ENCODE results near the gene KIF25. TPM values are rescaled to one million over a fixed set of nuclear protein-coding genes. Genes with fewer than 3 reads are reported as not detected.

KIF25 gene
- total and polyA plus RNA-seq, 4 donors, result 0.05 TPM; not detected in 3

GRCh38 chr6:167952512-167952859, 45.0 kb upstream of the KIF25 start:
- no peak overlapping the region for H3K27ac ChIP-seq (ENCODE audit: low read depth in 1 of 2, low read length in 2 of 2)
- H3K36me3 ChIP-seq (ENCODE audit: control insufficient read depth in 4 of 4, insufficient read depth in 3 of 4, low read depth in 1 of 4, low read length in 3 of 4), result peaks cover 8 to 58% (median 43%) of the 10 kb centered on the region in 4 donors
- no peak for DNase-seq (ENCODE audit: low spot score)
- H3K9me3 ChIP-seq (ENCODE audit: control insufficient read depth in 4 of 4, low read length in 3 of 4), result no peaks in the 10 kb centered on the region
- no peak overlapping the region for H3K4me3 ChIP-seq (ENCODE audit: low read depth in 1 of 3, low read length in 3 of 3)
- WGBS, result 75% methylated on average over 1 of the region's 1 CpG
- no peaks in the 10 kb centered on the region for H3K27me3 ChIP-seq (ENCODE audit: control insufficient read depth in 4 of 4, insufficient read depth in 4 of 4, low read length in 3 of 4)
- peaks cover 0 to 6% (median under 1%) of the 10 kb centered on the region in 4 donors for H3K4me1 ChIP-seq (ENCODE audit: control insufficient read depth in 4 of 4, insufficient read depth in 4 of 4, low read length in 3 of 4)
- TF ChIP-seq ATF3 (IDR thresholded peaks at IDR 0.05) (no peak), EGR1 (IDR thresholded peaks at IDR 0.05; ENCODE audit: low read depth in 2 of 2) (no peak), REST (IDR thresholded peaks at IDR 0.05) (no peak), FOXA2 (IDR thresholded peaks at IDR 0.05) (no peak), GABPA (IDR thresholded peaks at IDR 0.05 in 1 of 2, conservative IDR thresholded peaks at IDR 0.05 in 1 of 2) (no peak), CTCF (IDR thresholded peaks at IDR 0.05; ENCODE audit: low read depth, low read length, missing input control) (no peak), RAD21 (IDR thresholded peaks at IDR 0.05) (no peak)
- no peak overlapping the region for H3K9ac ChIP-seq (ENCODE audit: low read depth in 1 of 2, low read length in 2 of 2)

GRCh38 chr6:167953551-167953950, 43.9 kb upstream of the KIF25 start:
- DNase-seq (ENCODE audit: low spot score), result no peak
- H3K4me3 ChIP-seq (ENCODE audit: low read depth in 1 of 3, low read length in 3 of 3), result no peak overlapping the region
- no peaks in the 10 kb centered on the region for H3K27me3 ChIP-seq (ENCODE audit: control insufficient read depth in 4 of 4, insufficient read depth in 4 of 4, low read length in 3 of 4)
- peaks cover 0 to 6% (median under 1%) of the 10 kb centered on the region in 4 donors for H3K4me1 ChIP-seq (ENCODE audit: control insufficient read depth in 4 of 4, insufficient read depth in 4 of 4, low read length in 3 of 4)
- H3K9ac ChIP-seq (ENCODE audit: low read depth in 1 of 2, low read length in 2 of 2), result no peak overlapping the region
- peaks cover 8 to 48% (median 37%) of the 10 kb centered on the region in 4 donors for H3K36me3 ChIP-seq (ENCODE audit: control insufficient read depth in 4 of 4, insufficient read depth in 3 of 4, low read depth in 1 of 4, low read length in 3 of 4)
- no peak overlapping the region for H3K27ac ChIP-seq (ENCODE audit: low read depth in 1 of 2, low read length in 2 of 2)
- TF ChIP-seq RAD21 (IDR thresholded peaks at IDR 0.05) (no peak), YY1 (IDR thresholded peaks at IDR 0.05) (no peak), ZBTB33 (IDR thresholded peaks at IDR 0.05) (no peak), FOXA1 (IDR thresholded peaks at IDR 0.05) (no peak), HNF4A (conservative IDR thresholded peaks at IDR 0.05) (no peak), RXRA (IDR thresholded peaks at IDR 0.05) (no peak), EGR1 (IDR thresholded peaks at IDR 0.05; ENCODE audit: low read depth in 2 of 2) (no peak), GABPA (IDR thresholded peaks at IDR 0.05 in 1 of 2, conservative IDR thresholded peaks at IDR 0.05 in 1 of 2) (no peak), CTCF (IDR thresholded peaks at IDR 0.05; ENCODE audit: low read depth, low read length, missing input control) (no peak), MAX (IDR thresholded peaks at IDR 0.05) (no peak), HNF4G (IDR thresholded peaks at IDR 0.05) (no peak)
- no peaks in the 10 kb centered on the region for H3K9me3 ChIP-seq (ENCODE audit: control insufficient read depth in 4 of 4, low read length in 3 of 4)
- WGBS, result 94% methylated on average over 5 of the region's 5 CpGs
